Mucosa of rectum (tissue), 2 donors: ENCODE measurements around the gene TTI1.

Experiments
- H3K27ac ChIP-seq, 2 donors: one replicate each; pipeline ENCODE4 v1.7.0; 2013; ENCODE audit warnings: inconsistent platforms in 2 of 2, low read depth in 2 of 2, low read length in 2 of 2
- H3K27me3 ChIP-seq, 2 donors: one replicate each; pipeline ENCODE4 v1.7.0; 2013; ENCODE audit warnings: low read length in 2 of 2; ENCODE audit not compliant: control insufficient read depth in 2 of 2, insufficient read depth in 2 of 2
- H3K36me3 ChIP-seq, 2 donors: one replicate each; pipeline ENCODE4 v1.7.0; 2013; ENCODE audit warnings: low read length in 2 of 2; ENCODE audit not compliant: control insufficient read depth in 2 of 2, insufficient read depth in 2 of 2
- H3K4me1 ChIP-seq, 2 donors: one replicate each; pipeline ENCODE4 v1.7.0; 2013; ENCODE audit warnings: low read length in 2 of 2, mild to moderate bottlenecking in 1 of 2; ENCODE audit not compliant: control insufficient read depth in 2 of 2, insufficient read depth in 2 of 2
- H3K4me3 ChIP-seq, 2 donors: one replicate each; pipeline ENCODE4 v1.7.0; 2013; ENCODE audit warnings: low read length in 2 of 2
- H3K9ac ChIP-seq, 2 donors: one replicate each; pipeline ENCODE4 v1.7.0; 2013; ENCODE audit warnings: low read length in 2 of 2, low read depth in 1 of 2, mild to moderate bottlenecking in 1 of 2
- H3K9me3 ChIP-seq, 2 donors: one replicate each; pipeline ENCODE4 v1.7.0; 2013; ENCODE audit warnings: low read length in 2 of 2; ENCODE audit not compliant: control insufficient read depth in 2 of 2
- donor health status: healthy.
- donor health status: Normal muscosa, but diverticular disease.

Gene TTI1

DNA sequence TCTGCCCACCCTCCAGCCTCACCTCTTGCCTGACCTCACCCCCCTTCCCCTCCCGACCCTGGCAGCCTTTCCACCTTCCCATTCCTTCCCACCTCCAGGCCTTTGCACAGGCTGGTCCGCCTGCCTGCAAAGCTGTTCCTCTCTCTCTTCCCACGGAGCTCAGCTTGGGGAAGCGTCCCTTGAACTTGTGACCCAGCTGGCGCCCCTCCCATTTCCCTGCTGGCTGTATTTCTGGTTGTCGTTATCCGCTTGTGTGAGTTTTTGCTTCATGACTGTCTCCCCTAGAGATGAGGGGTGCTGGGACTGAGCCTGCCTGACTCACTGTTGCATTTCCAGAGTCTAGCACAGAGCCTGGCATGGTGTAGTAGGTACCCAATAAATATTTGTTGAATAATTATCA lies 97.8 kb downstream of the TTI1 start:
- no peak overlapping the region for H3K4me3 ChIP-seq
- no peak overlapping the region for H3K9ac ChIP-seq
- H3K4me1 ChIP-seq, result no peaks in the 10 kb centered on the region
- H3K9me3 ChIP-seq, result no peaks in the 10 kb centered on the region
- no peaks in the 10 kb centered on the region for H3K27me3 ChIP-seq
- H3K27ac ChIP-seq, result no peak overlapping the region
- no peaks in the 10 kb centered on the region for H3K36me3 ChIP-seq

DNA sequence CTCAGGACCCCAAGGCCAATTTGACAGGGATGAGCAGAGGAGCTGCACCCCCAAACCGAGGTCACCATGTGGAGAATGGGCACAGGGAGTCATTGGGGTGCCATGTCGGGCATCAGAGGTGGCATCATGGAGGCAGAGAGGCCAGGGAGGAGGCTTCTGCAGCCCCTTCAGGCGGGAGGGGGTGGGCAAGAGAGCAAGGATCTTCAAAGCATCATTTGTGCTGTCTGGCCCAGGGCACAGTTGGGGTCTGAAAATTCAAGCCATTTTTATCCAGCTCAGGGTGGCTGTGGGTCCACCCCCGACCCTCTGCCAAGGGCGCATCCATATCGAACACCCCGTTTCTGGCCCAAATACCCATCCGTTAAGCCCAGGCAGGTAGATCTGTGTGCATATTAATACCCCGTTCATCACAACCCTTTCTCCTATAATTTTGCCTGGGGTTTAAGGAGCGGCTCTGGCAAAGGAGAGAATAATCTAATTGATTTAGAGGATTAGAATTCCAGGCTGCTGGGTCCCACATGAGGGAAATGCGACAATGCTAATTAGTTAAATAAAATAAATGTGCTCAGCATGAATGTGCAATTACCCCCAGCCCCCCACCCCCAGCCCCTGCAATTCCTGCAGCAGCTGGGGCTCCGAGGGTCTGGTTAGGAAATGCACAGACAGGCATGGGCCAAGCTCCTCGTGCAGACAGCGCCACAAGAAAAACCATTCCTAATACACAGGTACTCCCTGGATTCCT lies 98.5 kb downstream of the TTI1 start:
- H3K9ac ChIP-seq, result no peak overlapping the region
- H3K27ac ChIP-seq, result no peak overlapping the region
- H3K4me3 ChIP-seq, result no peak overlapping the region
- no peaks in the 10 kb centered on the region for H3K36me3 ChIP-seq
- no peaks in the 10 kb centered on the region for H3K27me3 ChIP-seq
- H3K4me1 ChIP-seq, result no peaks in the 10 kb centered on the region
- no peaks in the 10 kb centered on the region for H3K9me3 ChIP-seq

DNA sequence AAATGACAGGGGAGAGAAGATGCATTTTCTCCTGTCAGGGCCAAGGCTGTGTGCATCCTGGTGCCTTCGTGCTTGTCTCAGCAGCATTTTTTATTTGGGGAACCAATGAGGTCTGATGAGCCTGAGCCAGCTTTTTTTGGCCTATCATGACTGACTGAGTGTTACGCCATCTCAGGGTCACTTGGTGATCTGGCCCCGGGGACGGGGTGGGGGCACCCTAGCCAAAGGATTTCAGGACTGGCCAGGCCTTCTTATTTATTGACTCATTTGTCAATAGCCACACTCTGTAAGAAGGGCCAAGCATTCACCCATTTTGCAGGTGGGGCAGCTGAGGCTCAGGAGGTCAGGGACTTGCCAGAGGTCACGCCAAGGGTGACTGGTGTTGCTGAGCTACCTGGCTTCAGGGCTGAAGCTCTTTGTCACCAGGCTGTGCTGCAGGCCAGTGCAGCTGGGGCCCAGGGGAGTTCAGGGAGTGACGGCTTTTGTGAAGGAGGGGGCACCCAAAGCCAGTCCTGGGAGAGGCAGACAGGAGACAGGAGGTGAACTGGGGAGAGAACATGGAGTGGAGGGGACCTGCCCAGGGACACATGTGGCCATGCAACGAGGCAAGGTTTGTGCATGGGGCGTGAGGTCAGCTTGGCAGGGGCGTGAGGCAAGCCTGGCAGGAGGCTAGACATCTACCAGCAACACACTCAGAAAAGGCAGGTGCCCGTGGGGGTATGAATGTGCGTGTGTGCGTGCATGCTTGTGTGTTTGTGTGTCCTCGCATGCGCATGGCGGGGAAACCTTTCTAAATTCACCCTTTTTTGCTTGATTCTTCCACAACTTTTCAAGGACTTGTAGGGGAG lies 99.2 kb downstream of the TTI1 start:
- Histone ChIP-seq H3K9me3 (no peaks in the 10 kb centered on the region), H3K4me3 (no peak overlapping the region), H3K27ac (no peak overlapping the region), H3K36me3 (no peaks in the 10 kb centered on the region), H3K4me1 (no peaks in the 10 kb centered on the region), H3K27me3 (no peaks in the 10 kb centered on the region), H3K9ac (no peak overlapping the region)
